Islet of Langerhans (tissue), 1 donor: ENCODE results near the gene TFPI.

Source experiments
- FAIRE-seq: peaks from one replicate; lab custom pipeline; 2011; peaks lifted over from hg19 to GRCh38; lab: Jason Lieb, UNC

Gene TFPI

GRCh38 chr2:187461294-187462261 lies 92.7 kb downstream of the TFPI start:
- FAIRE-seq, result no peak

GRCh38 chr2:187459256-187459655 lies 95.0 kb downstream of the TFPI start:
- no peak for FAIRE-seq

- peak; percentile 99 for FAIRE-seq
These were observed 101.1 kb downstream of the TFPI start for GRCh38 chr2:187453078-187453641.

- no peak for FAIRE-seq
These were observed 102.7 kb downstream of the TFPI start for GRCh38 chr2:187451510-187451909.

- FAIRE-seq, result no peak
These were observed 106.9 kb downstream of the TFPI start for GRCh38 chr2:187447336-187447735.

- no peak for FAIRE-seq
These were observed 107.5 kb downstream of the TFPI start for GRCh38 chr2:187446711-187447110.

GRCh38 chr2:187445051-187445450 lies 109.2 kb downstream of the TFPI start:
- FAIRE-seq, result no peak

GRCh38 chr2:187442778-187443177 lies 111.5 kb downstream of the TFPI start:
- no peak for FAIRE-seq

GRCh38 chr2:187442378-187442777 lies 111.9 kb downstream of the TFPI start:
- FAIRE-seq, result no peak

GRCh38 chr2:187440101-187440675 lies 114.0 kb downstream of the TFPI start:
- FAIRE-seq, result no peak

- no peak for FAIRE-seq
These were observed 115.8 kb downstream of the TFPI start for GRCh38 chr2:187438455-187438854.

- no peak for FAIRE-seq
These were observed 118.5 kb downstream of the TFPI start for GRCh38 chr2:187435756-187436155.

GRCh38 chr2:187435078-187435477 lies 119.2 kb downstream of the TFPI start:
- no peak for FAIRE-seq

- FAIRE-seq, result no peak
These were observed 119.9 kb downstream of the TFPI start for GRCh38 chr2:187434342-187434785.

- no peak for FAIRE-seq
These were observed 122.3 kb downstream of the TFPI start for GRCh38 chr2:187431911-187432310.

- no peak for FAIRE-seq
These were observed 124.2 kb downstream of the TFPI start for GRCh38 chr2:187429989-187430388.

- FAIRE-seq, result no peak
These were observed 130.1 kb downstream of the TFPI start for GRCh38 chr2:187424146-187424545.

- no peak for FAIRE-seq
These were observed 132.0 kb downstream of the TFPI start for GRCh38 chr2:187422282-187422681.

GRCh38 chr2:187421519-187421918 lies 132.7 kb downstream of the TFPI start:
- FAIRE-seq, result no peak

GRCh38 chr2:187419808-187420207 lies 134.4 kb downstream of the TFPI start:
- no peak for FAIRE-seq

GRCh38 chr2:187415449-187415848 lies 138.8 kb downstream of the TFPI start:
- FAIRE-seq, result no peak
